D721Med (cell line): Measurements from ENCODE around the gene MRM2.
"Not testable (repeated sequence)": the region's sequence is repeated elsewhere in the genome, so short reads cannot be mapped to it uniquely, and the experiment has no call there.

Experiments
- DNase-seq: peaks from one replicate; pipeline ENCODE4 v3.0.0; 2011; ENCODE audit warnings: low spot score; ENCODE audit not compliant: insufficient read length
- FAIRE-seq: peaks from 2 replicates; lab custom pipeline; 2011; peaks lifted over from hg19 to GRCh38; lab: Jason Lieb, UNC
- TF ChIP-seq, protein P1 (sequence below): IDR thresholded peaks from 2 replicates; pipeline ENCODE4 v1.5.1; 2012; ENCODE audit warnings: mild to moderate bottlenecking, control low read depth; ENCODE audit not compliant: insufficient read depth; ENCODE audit errors: missing control alignments

Gene MRM2

DNA sequence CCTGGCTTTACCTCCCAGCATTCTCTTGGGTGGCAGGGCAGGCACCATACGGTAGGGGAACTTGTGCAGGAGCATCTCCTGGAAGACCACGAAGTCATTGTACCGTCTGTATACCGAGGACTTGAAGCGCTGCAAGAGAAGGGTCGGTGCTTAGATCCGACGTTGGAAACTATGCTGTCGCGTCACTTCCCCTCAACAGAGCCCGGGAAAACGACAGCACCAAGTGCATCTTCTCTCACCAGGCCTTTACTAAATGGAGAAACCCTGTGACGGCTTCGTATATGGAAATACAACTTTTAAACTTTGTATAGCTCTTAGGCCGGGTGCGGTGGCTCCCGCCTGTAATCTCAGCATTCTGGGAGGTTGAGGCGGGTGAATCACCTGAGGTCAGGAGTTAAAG lies 33.1 kb upstream of the MRM2 start:
- DNase-seq = no peak
- TF ChIP-seq, protein P1, sequence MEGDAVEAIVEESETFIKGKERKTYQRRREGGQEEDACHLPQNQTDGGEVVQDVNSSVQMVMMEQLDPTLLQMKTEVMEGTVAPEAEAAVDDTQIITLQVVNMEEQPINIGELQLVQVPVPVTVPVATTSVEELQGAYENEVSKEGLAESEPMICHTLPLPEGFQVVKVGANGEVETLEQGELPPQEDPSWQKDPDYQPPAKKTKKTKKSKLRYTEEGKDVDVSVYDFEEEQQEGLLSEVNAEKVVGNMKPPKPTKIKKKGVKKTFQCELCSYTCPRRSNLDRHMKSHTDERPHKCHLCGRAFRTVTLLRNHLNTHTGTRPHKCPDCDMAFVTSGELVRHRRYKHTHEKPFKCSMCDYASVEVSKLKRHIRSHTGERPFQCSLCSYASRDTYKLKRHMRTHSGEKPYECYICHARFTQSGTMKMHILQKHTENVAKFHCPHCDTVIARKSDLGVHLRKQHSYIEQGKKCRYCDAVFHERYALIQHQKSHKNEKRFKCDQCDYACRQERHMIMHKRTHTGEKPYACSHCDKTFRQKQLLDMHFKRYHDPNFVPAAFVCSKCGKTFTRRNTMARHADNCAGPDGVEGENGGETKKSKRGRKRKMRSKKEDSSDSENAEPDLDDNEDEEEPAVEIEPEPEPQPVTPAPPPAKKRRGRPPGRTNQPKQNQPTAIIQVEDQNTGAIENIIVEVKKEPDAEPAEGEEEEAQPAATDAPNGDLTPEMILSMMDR = no peak
- FAIRE-seq = no peak

DNA sequence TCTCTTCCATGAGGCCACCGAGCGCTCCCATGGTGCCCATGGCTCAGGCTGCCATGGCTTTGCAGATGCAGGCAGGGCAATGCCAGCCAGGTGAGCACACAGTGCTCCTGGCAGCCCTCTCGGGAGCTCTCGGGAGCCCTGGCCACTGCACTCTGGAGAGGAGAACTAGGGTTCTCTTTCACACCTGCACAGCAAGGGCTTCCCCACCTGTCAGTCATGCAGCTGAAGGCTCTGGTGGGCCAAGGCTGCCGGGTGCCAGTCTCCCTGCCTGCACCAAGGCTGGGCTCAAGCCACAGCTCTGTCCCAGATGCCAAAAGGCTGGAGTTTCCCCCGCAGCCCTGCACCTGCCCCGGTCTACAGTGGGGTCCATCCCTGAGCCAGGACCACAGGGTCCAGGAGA lies 32.7 kb upstream of the MRM2 start:
- FAIRE-seq = no peak
- TF ChIP-seq, protein P1 = no peak
- DNase-seq = no peak

DNA sequence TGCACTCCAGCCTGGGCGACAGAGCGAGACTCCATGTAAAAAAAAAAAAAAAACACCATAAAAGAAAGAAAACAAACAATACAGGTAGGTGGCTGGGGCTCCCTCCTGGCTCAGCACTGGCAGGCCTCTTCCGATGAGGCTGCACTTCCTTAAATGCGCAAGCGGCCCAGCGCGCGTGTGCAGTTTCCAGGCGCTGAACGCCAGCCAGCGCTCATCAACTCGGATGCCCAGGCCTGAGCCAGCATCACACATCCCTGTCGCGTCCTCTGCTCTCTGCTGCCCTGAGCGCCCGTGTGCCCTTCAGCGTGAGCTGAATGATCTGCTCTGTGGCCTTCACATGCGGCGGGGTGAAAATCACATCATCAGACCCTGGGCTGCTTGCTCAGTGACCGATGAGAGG lies 31.9 kb upstream of the MRM2 start:
- no peak for DNase-seq
- FAIRE-seq = no peak
- TF ChIP-seq, protein P1 = no peak

DNA sequence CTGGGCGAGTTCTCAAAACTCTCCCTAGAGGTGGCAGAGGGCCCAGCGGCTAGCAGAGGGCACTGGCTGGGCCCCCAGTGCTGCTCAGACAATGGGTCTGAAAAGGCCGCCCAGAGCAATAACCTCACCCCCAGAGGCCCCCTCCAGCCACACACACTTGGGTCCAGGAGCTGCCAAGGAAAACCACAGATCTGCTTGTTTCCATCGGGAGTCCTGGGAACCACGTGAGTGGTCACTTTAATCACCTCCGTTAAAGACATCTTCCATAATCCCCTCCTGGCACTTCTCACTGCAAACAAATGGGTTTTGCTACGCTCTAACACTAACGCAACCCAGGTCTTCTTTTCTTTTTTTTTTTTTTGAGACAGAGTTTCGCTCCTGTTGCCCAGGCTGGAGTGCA lies 30.0 kb upstream of the MRM2 start:
- no peak for FAIRE-seq
- TF ChIP-seq, protein P1 = no peak
- DNase-seq = peak; percentile 49

DNA sequence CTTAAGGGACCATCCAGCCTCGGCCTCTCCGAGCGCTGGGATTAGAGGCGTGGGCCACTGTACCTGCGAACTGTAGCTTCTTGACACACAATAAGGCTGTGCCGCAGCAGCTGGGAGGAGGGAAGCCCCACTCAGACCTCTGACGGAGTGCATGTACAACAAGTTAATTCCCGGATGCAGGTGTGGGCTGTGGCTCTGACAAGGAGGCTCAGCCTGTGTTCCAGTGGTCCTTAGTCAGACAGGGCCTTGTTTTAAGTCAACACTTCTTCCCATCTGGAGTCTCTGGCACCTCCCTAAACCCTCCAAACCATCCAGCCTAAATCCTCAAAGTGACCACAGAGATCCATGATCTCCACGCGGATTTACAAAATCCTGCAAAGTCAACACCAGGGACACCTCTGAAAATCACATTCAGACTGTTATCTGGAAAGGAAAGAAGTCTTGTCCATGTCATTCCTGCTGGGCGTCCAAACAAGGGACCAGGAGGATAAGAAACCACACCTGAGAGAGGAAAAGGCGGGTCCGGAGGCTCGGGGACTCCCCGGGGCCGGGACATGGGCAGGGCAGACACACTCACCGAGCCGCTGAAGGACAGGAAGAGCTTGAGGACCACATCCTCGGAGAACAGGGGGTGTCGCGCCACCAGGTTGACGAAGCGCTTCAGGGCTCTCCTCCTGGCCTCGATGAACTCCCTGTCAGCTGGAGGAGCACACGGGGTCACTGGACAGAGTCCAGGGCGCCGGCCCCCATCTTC lies 29.4 kb upstream of the MRM2 start:
- TF ChIP-seq, protein P1 = no peak
- DNase-seq (peak; percentile 40), FAIRE-seq (no peak)

DNA sequence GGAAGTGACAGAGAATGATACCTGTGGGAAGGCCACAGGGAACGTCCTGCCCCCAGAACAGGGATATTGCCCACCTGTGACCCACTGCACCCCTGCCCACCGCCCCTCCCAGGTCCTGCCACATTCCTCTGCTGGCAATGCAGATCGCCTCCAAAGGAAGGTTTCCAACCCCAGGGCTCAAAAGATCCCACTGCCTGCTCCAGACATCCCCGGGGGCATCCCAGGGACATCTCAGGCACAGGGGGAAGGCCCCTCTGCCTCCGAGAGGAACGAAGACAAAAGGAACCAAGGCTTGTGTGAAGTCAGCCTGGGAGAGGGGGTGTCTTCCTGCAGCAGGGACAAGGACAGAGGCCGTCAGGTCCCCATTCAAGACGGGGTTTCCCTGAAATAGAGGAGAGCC lies 28.5 kb upstream of the MRM2 start:
- FAIRE-seq (no peak), DNase-seq (no peak)
- TF ChIP-seq, protein P1 = no peak

DNA sequence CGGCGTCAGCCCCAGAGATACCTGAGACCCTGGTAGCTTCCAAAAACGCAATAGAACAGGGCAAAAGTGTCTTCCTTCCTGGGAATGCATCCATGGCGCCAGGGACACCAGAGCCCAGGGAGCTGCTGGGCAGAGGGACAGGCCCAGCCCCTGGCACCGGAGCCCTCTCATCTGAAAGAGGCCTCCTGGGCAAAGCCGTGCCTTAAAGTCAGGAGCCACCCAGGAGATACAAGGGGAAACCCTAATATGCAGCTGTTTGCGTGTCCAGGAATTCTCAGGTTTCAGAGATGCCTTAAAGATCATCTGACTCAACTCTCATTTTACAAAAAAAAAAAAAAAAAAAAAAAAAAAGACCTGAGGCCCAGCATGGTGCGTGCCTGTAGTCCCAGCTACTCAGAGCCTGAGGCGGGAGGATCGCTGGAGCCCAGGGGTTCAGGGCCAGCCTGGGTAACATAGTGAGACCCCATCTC lies 28.0 kb upstream of the MRM2 start:
- DNase-seq (no peak), FAIRE-seq (no peak)
- TF ChIP-seq, protein P1 = no peak

DNA sequence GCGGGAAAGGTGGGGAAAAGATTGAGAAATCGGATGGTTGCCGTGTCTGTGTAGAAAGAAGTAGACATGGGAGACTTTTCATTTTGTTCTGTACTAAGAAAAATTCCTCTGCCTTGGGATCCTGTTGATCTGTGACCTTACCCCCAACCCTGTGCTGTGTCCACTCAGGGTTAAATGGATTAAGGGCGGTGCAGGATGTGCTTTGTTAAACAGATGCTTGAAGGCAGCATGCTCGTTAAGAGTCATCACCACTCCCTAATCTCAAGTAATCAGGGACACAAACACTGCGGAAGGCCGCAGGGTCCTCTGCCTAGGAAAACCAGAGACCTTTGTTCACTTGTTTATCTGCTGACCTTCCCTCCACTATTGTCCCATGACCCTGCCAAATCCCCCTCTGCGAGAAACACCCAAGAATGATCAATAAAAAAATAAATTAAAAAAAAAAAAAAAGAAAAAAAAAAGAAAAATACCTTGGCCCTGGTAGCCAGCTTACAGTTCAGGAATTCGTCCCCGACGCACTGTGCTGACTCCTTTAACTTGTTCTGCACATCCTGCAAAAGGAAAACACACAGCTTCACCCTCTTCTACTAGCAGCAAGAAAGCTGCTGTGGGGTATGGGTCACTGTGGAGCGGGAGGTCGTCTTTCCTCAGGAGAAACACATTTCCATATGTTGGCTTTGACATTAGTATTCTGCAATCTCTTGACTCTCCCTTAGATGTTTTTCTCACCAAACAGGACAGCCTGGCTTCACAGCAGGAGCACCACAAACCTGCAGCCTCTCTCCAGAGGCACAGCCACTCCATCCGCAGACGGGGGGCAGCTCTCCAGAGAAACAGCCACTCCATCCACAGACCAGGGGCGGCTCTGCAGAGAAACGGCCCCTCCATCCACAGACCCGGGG lies 27.3 kb upstream of the MRM2 start:
- DNase-seq, FAIRE-seq: not testable (repeated sequence)
